Mucosa of descending colon (tissue), 3 donors: ENCODE measurements around the gene CSNK1E. TPM values are rescaled to one million over a fixed set of nuclear protein-coding genes. Genes with fewer than 3 reads are reported as not detected.
A peak's percentile ranks its signal among the peaks of the same experiment; 100 is the strongest.

ENCODE experiments used
- ATAC-seq: fragments of 200-7000 bp; cut with Tn5 transposase; one replicate; pipeline ENCODE4 v1.9.1; 2020; ENCODE audit warnings: mild to moderate bottlenecking, moderate library complexity
- DNase-seq, 3 donors: peaks; one replicate each; pipeline ENCODE4 v3.0.0-alpha.2; 2020
- H3K36me3 ChIP-seq: fragments of 200-600 bp; one replicate; pipeline ENCODE4 v1.8.0; 2021; ENCODE audit warnings: low read depth, mild to moderate bottlenecking
- H3K4me1 ChIP-seq: fragments of 200-600 bp; one replicate; pipeline ENCODE4 v1.8.0; 2021; ENCODE audit warnings: low read depth, mild to moderate bottlenecking
- H3K4me3 ChIP-seq: fragments of 200-600 bp; one replicate; pipeline ENCODE4 v1.8.0; 2021; ENCODE audit warnings: mild to moderate bottlenecking
- H3K9me3 ChIP-seq: fragments of 200-600 bp; one replicate; pipeline ENCODE4 v1.8.0; 2021; ENCODE audit warnings: mild to moderate bottlenecking
- CTCF ChIP-seq: fragments of 200-600 bp; IDR thresholded peaks from one replicate; pipeline ENCODE4 v1.8.0; 2022; ENCODE audit warnings: antibody characterized with exemption, mild to moderate bottlenecking
- intact Hi-C, 2 donors: fragments of 100-400 bp; cut with DNase I in 1 of 2; cut with micrococcal nuclease in 1 of 2; formaldehyde crosslinking; loops; one replicate each; pipeline versions ENCODE4 v1.11.0 to v1.11.1; 2022; cut with DNase I, micrococcal nuclease
- total RNA-seq, 3 donors: library from RNA; stranded (reverse); fragmentation: NEBNext Ultra II Directional in 2 of 3; extraction: Animal tissue kit (Norgen Biotek cat#: 25700) in 2 of 3; gene quantifications; one replicate each; pipeline versions ENCODE4 v1.2.1 to v1.2.4, GENCODE V29; 2021 to 2023
- donor health status: DM: no; HTN: no; CAD: no; lungs with moderate emphysema.
- donor health status: DM: no; HTN: no; CAD: no.
- donor health status: DM: no; HTN: yes; CAD: no.

Gene CSNK1E
- total RNA-seq, 3 donors from 2014 or later = 87.8 to 100 (median 89.8) TPM

GRCh38 chr22:38259370-38259769, 57.9 kb downstream of the CSNK1E start:
- H3K4me3 ChIP-seq = no peak overlapping the region
- TF ChIP-seq CTCF = no peak
- no peaks in the 10 kb centered on the region for H3K9me3 ChIP-seq
- H3K4me1 ChIP-seq = peaks cover 32% of the 10 kb centered on the region
- ATAC-seq (no peak), DNase-seq (no peak)
- intact Hi-C loops = no loop called here
- H3K36me3 ChIP-seq = no peaks in the 10 kb centered on the region

- Histone ChIP-seq H3K36me3 (no peaks in the 10 kb centered on the region), H3K4me1 (peaks cover 32% of the 10 kb centered on the region), H3K9me3 (no peaks in the 10 kb centered on the region), H3K4me3 (no peak overlapping the region)
- DNase-seq (no peak), ATAC-seq (no peak)
- no peak for TF ChIP-seq CTCF
- intact Hi-C loops = no loop called here
Observed at GRCh38 chr22:38258895-38259294, 58.3 kb downstream of the CSNK1E start.

- Histone ChIP-seq H3K36me3 (no peaks in the 10 kb centered on the region), H3K4me3 (no peak overlapping the region), H3K4me1 (peaks cover 32% of the 10 kb centered on the region), H3K9me3 (no peaks in the 10 kb centered on the region)
- no peak for TF ChIP-seq CTCF
- ATAC-seq = peak; percentile 91
- intact Hi-C loops = no loop called here
- DNase-seq = peak; percentile 66 to 76 (median 69)
Observed at GRCh38 chr22:38257650-38258250, 59.5 kb downstream of the CSNK1E start.

- no peak overlapping the region for H3K4me3 ChIP-seq
- peaks cover 32% of the 10 kb centered on the region for H3K4me1 ChIP-seq
- TF ChIP-seq CTCF = no peak
- ATAC-seq (peak; percentile 19), DNase-seq (no peak)
- intact Hi-C loops = no loop called here
- no peaks in the 10 kb centered on the region for H3K36me3 ChIP-seq
- H3K9me3 ChIP-seq = no peaks in the 10 kb centered on the region
Observed at GRCh38 chr22:38257181-38257580, 60.1 kb downstream of the CSNK1E start.

GRCh38 chr22:38255697-38256096, 61.5 kb downstream of the CSNK1E start:
- DNase-seq (no peak), ATAC-seq (no peak)
- Histone ChIP-seq H3K4me3 (no peak overlapping the region), H3K4me1 (peaks cover 27% of the 10 kb centered on the region), H3K36me3 (no peaks in the 10 kb centered on the region), H3K9me3 (no peaks in the 10 kb centered on the region)
- TF ChIP-seq CTCF = no peak
- intact Hi-C loops = no loop called here

GRCh38 chr22:38251341-38251692, 65.9 kb downstream of the CSNK1E start:
- no peak for TF ChIP-seq CTCF
- DNase-seq (no peak), ATAC-seq (no peak)
- Histone ChIP-seq H3K36me3 (no peaks in the 10 kb centered on the region), H3K4me1 (peaks cover 2% of the 10 kb centered on the region), H3K4me3 (no peak overlapping the region), H3K9me3 (no peaks in the 10 kb centered on the region)
- intact Hi-C loops = no loop called here
